K562 (cell line): ENCODE data around the gene BICDL1.

Experiments
- EP300 ChIP-seq: IDR thresholded peaks from 2 replicates; pipeline ENCODE4 v1.6.1; 2012; ENCODE audit warnings: low read length, improper control_type of control experiment
- MTF1 ChIP-seq: fragments of 250-450 bp; sonication (Bioruptor Pico); IDR thresholded peaks from 2 replicates; pipeline ENCODE4 v1.9.0; 2021; ENCODE audit warnings: moderate library complexity, mild to moderate bottlenecking, inconsistent platforms, borderline replicate concordance
- MXI1 ChIP-seq: IDR thresholded peaks from 2 replicates; pipeline ENCODE4 v1.6.1; 2011; ENCODE audit warnings: low read depth, mild to moderate bottlenecking, improper control_type of control experiment, low read length
- POLR2A ChIP-seq: fragments of 450-650 bp; conservative IDR thresholded peaks from 2 replicates; pipeline ENCODE4 v1.6.1; 2016
- RAD21 ChIP-seq, 2 experiments: fragments of 250-450 bp in 1 of 2; fragments of 450-650 bp in 1 of 2; sonication (Bioruptor Pico) in 1 of 2; formaldehyde crosslinking in 1 of 2; IDR thresholded peaks in 1 of 2; conservative IDR thresholded peaks in 1 of 2; 2 replicates each; pipeline versions ENCODE4 v1.4.0 to v1.8.0; 2020 to 2022; ENCODE audit warnings: mild to moderate bottlenecking in 2 of 2, moderate library complexity in 1 of 2
- SMAD3 ChIP-seq: fragments of 450-650 bp; formaldehyde crosslinking; conservative IDR thresholded peaks from 2 replicates; pipeline ENCODE4 v1.4.0; 2020; ENCODE audit warnings: mild to moderate bottlenecking
- TEAD1 ChIP-seq, 2 experiments: fragments of 450-650 bp in 1 of 2; sonication (generic) in 1 of 2; formaldehyde crosslinking; IDR thresholded peaks; 2 replicates each; pipeline versions ENCODE4 v1.4.0 to v1.8.0; 2020 to 2022; ENCODE audit warnings: mild to moderate bottlenecking in 2 of 2, missing genetic modification reagents in 1 of 2
- ZNF133 ChIP-seq: fragments of 250-450 bp; sonication (Bioruptor Pico); IDR thresholded peaks from 2 replicates; pipeline ENCODE4 v1.4.0; 2020; ENCODE audit warnings: mild to moderate bottlenecking
- ZNF263 ChIP-seq: sonication (generic); formaldehyde crosslinking; IDR thresholded peaks from 2 replicates; pipeline ENCODE4 v1.8.0; 2022; ENCODE audit warnings: mild to moderate bottlenecking, missing genetic modification reagents, borderline replicate concordance
- TF ChIP-seq, protein P1 (sequence below): fragments of 450-650 bp; IDR thresholded peaks from 2 replicates; pipeline ENCODE4 v1.6.1; 2016; ENCODE audit warnings: mild to moderate bottlenecking
- TF ChIP-seq, protein P2 (sequence below): sonication (generic); formaldehyde crosslinking; IDR thresholded peaks from 2 replicates; pipeline ENCODE4 v1.8.1; 2023; ENCODE audit warnings: mild to moderate bottlenecking, missing genetic modification reagents, moderate library complexity
- TF ChIP-seq, protein P3 (sequence below): sonication (generic); formaldehyde crosslinking; IDR thresholded peaks from 2 replicates; pipeline ENCODE4 v1.8.0; 2022; ENCODE audit warnings: mild to moderate bottlenecking, missing genetic modification reagents
- TF ChIP-seq, protein P4 (sequence below), 3 experiments: IDR thresholded peaks in 2 of 3; conservative IDR thresholded peaks in 1 of 3; 2 replicates each; pipeline ENCODE4 v1.5.1; 2011 to 2012; ENCODE audit warnings: low read length in 3 of 3, mild to moderate bottlenecking in 3 of 3, control low read depth in 2 of 3, improper control_type of control experiment in 1 of 3, inconsistent platforms in 1 of 3, low read depth in 1 of 3, mixed read lengths in 1 of 3, moderate library complexity in 1 of 3; ENCODE audit not compliant: insufficient read depth in 2 of 3
- TF ChIP-seq, protein P5 (sequence below): IDR thresholded peaks from 3 replicates; pipeline ENCODE4 v1.6.1; 2011; ENCODE audit warnings: borderline replicate concordance, mild to moderate bottlenecking; ENCODE audit not compliant: insufficient read length, insufficient read depth

DNA sequence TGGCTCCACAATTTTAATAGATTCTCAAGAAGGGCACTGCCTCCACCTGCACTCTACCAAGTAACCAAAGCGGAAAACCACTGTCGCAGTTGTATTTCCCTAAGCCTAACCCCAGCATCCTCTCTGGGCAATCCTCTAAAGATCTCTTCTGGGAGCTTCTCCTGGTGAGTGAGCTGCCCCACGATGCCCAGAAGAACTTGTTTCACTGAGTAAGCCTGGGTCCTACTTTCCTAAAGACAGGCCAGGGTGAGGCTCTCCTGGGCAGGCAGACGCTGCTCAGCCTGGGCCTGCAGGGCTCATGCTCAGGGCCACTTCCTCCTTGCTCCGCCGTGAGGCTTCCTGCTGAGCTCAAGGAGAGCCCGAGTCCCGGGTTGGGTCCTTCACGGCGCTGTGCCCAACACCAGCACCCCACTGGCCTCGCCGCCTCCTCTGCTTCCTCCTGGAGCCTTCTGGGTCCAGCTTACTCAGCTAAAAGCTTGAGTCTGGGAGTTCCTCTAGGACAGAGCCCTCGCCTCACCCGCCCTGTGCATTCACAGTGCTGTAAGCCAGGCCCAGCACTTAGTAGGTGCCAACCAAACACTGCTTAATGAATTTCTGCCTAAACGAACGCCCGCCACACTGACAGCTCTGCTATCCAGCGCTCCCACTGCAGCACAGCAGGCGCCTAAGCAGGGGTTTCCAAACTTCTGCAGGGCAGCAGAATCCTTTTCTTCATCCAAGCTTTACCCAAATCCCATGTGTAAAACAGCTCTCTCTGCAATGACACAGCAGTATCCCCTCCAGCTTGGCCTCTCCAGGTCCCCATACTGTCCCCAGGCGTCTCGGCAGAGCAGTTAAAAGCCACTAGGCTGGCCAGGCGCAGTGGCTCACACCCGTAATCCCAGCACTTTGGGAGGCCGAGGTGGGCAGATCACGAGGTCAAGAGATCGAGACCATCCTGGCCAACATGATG lies 121.8 kb downstream of the BICDL1 start:
- TF ChIP-seq, protein P1, sequence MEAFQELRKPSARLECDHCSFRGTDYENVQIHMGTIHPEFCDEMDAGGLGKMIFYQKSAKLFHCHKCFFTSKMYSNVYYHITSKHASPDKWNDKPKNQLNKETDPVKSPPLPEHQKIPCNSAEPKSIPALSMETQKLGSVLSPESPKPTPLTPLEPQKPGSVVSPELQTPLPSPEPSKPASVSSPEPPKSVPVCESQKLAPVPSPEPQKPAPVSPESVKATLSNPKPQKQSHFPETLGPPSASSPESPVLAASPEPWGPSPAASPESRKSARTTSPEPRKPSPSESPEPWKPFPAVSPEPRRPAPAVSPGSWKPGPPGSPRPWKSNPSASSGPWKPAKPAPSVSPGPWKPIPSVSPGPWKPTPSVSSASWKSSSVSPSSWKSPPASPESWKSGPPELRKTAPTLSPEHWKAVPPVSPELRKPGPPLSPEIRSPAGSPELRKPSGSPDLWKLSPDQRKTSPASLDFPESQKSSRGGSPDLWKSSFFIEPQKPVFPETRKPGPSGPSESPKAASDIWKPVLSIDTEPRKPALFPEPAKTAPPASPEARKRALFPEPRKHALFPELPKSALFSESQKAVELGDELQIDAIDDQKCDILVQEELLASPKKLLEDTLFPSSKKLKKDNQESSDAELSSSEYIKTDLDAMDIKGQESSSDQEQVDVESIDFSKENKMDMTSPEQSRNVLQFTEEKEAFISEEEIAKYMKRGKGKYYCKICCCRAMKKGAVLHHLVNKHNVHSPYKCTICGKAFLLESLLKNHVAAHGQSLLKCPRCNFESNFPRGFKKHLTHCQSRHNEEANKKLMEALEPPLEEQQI: no peak
- no peak for TF ChIP-seq RAD21 (CRISPR knock-in tag; conservative IDR thresholded peaks at IDR 0.05 in 1 of 2, IDR thresholded peaks at IDR 0.05 in 1 of 2)
- TF ChIP-seq SMAD3 (CRISPR knock-in tag): no peak
- TF ChIP-seq ZNF133 (CRISPR knock-in tag): no peak
- TF ChIP-seq, protein P2, sequence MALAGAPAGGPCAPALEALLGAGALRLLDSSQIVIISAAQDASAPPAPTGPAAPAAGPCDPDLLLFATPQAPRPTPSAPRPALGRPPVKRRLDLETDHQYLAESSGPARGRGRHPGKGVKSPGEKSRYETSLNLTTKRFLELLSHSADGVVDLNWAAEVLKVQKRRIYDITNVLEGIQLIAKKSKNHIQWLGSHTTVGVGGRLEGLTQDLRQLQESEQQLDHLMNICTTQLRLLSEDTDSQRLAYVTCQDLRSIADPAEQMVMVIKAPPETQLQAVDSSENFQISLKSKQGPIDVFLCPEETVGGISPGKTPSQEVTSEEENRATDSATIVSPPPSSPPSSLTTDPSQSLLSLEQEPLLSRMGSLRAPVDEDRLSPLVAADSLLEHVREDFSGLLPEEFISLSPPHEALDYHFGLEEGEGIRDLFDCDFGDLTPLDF (CRISPR knock-in tag): no peak
- TF ChIP-seq POLR2A: no peak
- TF ChIP-seq EP300: no peak
- TF ChIP-seq, protein P3, sequence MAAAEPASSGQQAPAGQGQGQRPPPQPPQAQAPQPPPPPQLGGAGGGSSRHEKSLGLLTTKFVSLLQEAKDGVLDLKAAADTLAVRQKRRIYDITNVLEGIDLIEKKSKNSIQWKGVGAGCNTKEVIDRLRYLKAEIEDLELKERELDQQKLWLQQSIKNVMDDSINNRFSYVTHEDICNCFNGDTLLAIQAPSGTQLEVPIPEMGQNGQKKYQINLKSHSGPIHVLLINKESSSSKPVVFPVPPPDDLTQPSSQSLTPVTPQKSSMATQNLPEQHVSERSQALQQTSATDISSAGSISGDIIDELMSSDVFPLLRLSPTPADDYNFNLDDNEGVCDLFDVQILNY (CRISPR knock-in tag): no peak
- TF ChIP-seq, protein P4, sequence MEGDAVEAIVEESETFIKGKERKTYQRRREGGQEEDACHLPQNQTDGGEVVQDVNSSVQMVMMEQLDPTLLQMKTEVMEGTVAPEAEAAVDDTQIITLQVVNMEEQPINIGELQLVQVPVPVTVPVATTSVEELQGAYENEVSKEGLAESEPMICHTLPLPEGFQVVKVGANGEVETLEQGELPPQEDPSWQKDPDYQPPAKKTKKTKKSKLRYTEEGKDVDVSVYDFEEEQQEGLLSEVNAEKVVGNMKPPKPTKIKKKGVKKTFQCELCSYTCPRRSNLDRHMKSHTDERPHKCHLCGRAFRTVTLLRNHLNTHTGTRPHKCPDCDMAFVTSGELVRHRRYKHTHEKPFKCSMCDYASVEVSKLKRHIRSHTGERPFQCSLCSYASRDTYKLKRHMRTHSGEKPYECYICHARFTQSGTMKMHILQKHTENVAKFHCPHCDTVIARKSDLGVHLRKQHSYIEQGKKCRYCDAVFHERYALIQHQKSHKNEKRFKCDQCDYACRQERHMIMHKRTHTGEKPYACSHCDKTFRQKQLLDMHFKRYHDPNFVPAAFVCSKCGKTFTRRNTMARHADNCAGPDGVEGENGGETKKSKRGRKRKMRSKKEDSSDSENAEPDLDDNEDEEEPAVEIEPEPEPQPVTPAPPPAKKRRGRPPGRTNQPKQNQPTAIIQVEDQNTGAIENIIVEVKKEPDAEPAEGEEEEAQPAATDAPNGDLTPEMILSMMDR (IDR thresholded peaks at IDR 0.05 in 2 of 3, conservative IDR thresholded peaks at IDR 0.05 in 1 of 3; ENCODE audit: insufficient read depth in 2 of 3, low read depth in 1 of 3, low read length in 3 of 3): no peak
- no peak for TF ChIP-seq ZNF263 (CRISPR knock-in tag)
- TF ChIP-seq, protein P5, sequence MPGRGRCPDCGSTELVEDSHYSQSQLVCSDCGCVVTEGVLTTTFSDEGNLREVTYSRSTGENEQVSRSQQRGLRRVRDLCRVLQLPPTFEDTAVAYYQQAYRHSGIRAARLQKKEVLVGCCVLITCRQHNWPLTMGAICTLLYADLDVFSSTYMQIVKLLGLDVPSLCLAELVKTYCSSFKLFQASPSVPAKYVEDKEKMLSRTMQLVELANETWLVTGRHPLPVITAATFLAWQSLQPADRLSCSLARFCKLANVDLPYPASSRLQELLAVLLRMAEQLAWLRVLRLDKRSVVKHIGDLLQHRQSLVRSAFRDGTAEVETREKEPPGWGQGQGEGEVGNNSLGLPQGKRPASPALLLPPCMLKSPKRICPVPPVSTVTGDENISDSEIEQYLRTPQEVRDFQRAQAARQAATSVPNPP: no peak
- TF ChIP-seq MTF1 (CRISPR knock-in tag): no peak
- no peak for TF ChIP-seq MXI1
- TF ChIP-seq TEAD1 (CRISPR knock-in tag; IDR thresholded peaks at IDR 0.05): no peak
